HepG2 (cell line): ENCODE measurements around the gene USP1. TPM values are rescaled to one million over a fixed set of nuclear protein-coding genes. Genes with fewer than 3 reads are reported as not detected.

Experiments used
- MYNN ChIP-seq: sonication (generic); formaldehyde crosslinking; IDR thresholded peaks from 2 replicates; pipeline ENCODE4 v1.4.0; 2020; ENCODE audit warnings: mild to moderate bottlenecking, low read depth, missing genetic modification reagents
- NR2F2 ChIP-seq: IDR thresholded peaks from 2 replicates; pipeline ENCODE4 v1.6.1; 2012; ENCODE audit warnings: low read depth, inconsistent platforms, borderline replicate concordance
- TBX2 ChIP-seq: sonication (generic); formaldehyde crosslinking; IDR thresholded peaks from 2 replicates; pipeline ENCODE4 v1.5.0; 2020; ENCODE audit warnings: missing genetic modification reagents, mild to moderate bottlenecking, borderline replicate concordance
- U2AF1 ChIP-seq: fragments of 200-400 bp; formaldehyde crosslinking; optimal IDR thresholded peaks from 2 replicates; pipeline ENCODE3; 2017; ENCODE audit warnings: mild to moderate bottlenecking, low read depth, low read length
- ZBTB7B ChIP-seq: sonication (generic); formaldehyde crosslinking; IDR thresholded peaks from 2 replicates; pipeline ENCODE4 v1.4.0; 2020; ENCODE audit warnings: missing genetic modification reagents
- ZFP36 ChIP-seq: fragments of 150-350 bp; IDR thresholded peaks from 2 replicates; pipeline ENCODE4 v1.6.1; 2018; ENCODE audit warnings: borderline replicate concordance, low read length, low read depth; ENCODE audit not compliant: partially characterized antibody
- ZKSCAN8 ChIP-seq: IDR thresholded peaks from 2 replicates; pipeline ENCODE4 v1.6.1; 2016; ENCODE audit warnings: borderline replicate concordance, missing genetic modification reagents, missing compliant biosample characterization
- ZNF670 ChIP-seq: sonication (generic); formaldehyde crosslinking; IDR thresholded peaks from 2 replicates; pipeline ENCODE4 v1.8.0; 2022; ENCODE audit warnings: mild to moderate bottlenecking, missing genetic modification reagents, borderline replicate concordance
- ZNF781 ChIP-seq: sonication (generic); formaldehyde crosslinking; IDR thresholded peaks from 2 replicates; pipeline ENCODE4 v1.5.1; 2020; ENCODE audit warnings: borderline replicate concordance, mild to moderate bottlenecking, missing genetic modification reagents; ENCODE audit errors: not compliant biosample characterization
- ZNF790 ChIP-seq: sonication (generic); formaldehyde crosslinking; IDR thresholded peaks from 2 replicates; pipeline ENCODE4 v1.8.0; 2022; ENCODE audit warnings: missing genetic modification reagents, mild to moderate bottlenecking, borderline replicate concordance
- ZNF792 ChIP-seq: IDR thresholded peaks from 2 replicates; pipeline ENCODE4 v1.6.1; 2016
- ZSCAN21 ChIP-seq: sonication (generic); formaldehyde crosslinking; IDR thresholded peaks from 2 replicates; pipeline ENCODE4 v1.8.0; 2022; ENCODE audit warnings: mild to moderate bottlenecking, missing genetic modification reagents, moderate library complexity, borderline replicate concordance
- polyA plus RNA-seq, 8 experiments: library from polyadenylated mRNA; depleted of rRNA in 3 of 8; stranded (reverse) in 7 of 8; unstranded in 1 of 8; fragments of >200 nt; fragmentation: Illumina TruSeq in 4 of 8; extraction: Trizol in 4 of 8; gene quantifications; 2 replicates each; pipeline versions ENCODE4 v1.2.1 to v1.2.3, GENCODE V29; 2011 to 2016; ENCODE audit warnings: low read depth in 4 of 8, missing spikeins in 1 of 8, mixed read lengths in 1 of 8; ENCODE audit not compliant: insufficient read depth in 1 of 8
- total RNA-seq, 5 experiments: library from RNA; depleted of rRNA; stranded (reverse); fragments of >200 nt; fragmentation: Illumina TruSeq; extraction: Trizol; gene quantifications; 2 replicates each; pipeline ENCODE4 v1.2.3, GENCODE V29; 2016; ENCODE audit warnings: low read depth in 1 of 5
- TF ChIP-seq, protein P1 (sequence below): sonication (generic); formaldehyde crosslinking; IDR thresholded peaks from 2 replicates; pipeline ENCODE4 v1.4.0; 2020; ENCODE audit warnings: missing genetic modification reagents, mild to moderate bottlenecking, borderline replicate concordance
- TF ChIP-seq, protein P2 (sequence below): sonication (generic); formaldehyde crosslinking; IDR thresholded peaks from 2 replicates; pipeline ENCODE4 v1.5.0; 2020; ENCODE audit warnings: missing genetic modification reagents

The USP1 gene
- total and polyA plus RNA-seq, 2 of the 13 experiments (the other 11 are each of a cell fraction or from before 2014, with no cell fraction given): 9.0 to 64.6 TPM

DNA sequence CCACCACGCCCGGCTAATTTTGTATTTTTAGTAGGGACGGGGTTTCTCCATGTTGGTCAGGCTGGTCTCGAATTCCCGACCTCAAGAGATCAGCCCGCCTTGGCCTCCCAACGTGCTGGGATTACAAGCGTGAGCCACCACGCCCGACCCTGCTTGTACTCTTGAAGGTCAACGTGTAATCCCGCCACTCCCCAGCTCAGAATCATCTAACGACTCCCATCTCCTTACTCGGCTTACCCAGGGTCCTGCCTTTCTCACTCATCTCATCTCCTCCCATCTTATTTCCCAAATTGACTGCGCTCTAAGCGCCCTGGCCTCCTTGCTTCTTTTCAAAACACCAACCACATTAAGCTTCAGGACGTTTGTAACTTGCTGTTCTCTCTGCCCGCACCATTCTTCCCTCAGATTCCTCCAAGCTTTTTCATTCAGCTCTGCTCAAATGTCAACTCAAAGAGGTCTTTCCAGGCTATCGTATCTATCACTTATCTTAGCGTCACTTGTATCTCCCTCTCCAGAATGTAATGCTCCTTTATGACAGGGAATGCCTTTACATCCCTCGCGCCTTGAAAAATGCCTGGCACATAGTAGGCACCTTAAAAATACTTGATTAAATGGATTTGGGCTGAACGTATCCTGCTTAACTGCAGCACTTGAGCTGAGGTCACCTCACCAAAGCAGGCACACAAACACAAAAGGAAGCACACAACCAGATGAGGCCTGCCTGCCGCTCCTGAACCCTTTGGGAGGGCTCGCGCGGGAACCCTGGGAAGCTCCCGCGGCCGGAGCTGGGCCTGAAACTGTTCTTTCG, 1.4 kb upstream of the USP1 start (continued):
- TF ChIP-seq, protein P1, sequence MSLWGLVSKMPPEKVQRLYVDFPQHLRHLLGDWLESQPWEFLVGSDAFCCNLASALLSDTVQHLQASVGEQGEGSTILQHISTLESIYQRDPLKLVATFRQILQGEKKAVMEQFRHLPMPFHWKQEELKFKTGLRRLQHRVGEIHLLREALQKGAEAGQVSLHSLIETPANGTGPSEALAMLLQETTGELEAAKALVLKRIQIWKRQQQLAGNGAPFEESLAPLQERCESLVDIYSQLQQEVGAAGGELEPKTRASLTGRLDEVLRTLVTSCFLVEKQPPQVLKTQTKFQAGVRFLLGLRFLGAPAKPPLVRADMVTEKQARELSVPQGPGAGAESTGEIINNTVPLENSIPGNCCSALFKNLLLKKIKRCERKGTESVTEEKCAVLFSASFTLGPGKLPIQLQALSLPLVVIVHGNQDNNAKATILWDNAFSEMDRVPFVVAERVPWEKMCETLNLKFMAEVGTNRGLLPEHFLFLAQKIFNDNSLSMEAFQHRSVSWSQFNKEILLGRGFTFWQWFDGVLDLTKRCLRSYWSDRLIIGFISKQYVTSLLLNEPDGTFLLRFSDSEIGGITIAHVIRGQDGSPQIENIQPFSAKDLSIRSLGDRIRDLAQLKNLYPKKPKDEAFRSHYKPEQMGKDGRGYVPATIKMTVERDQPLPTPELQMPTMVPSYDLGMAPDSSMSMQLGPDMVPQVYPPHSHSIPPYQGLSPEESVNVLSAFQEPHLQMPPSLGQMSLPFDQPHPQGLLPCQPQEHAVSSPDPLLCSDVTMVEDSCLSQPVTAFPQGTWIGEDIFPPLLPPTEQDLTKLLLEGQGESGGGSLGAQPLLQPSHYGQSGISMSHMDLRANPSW (CRISPR knock-in tag): peak; percentile 21; the same call in 1 of the 2 replicates
- TF ChIP-seq ZBTB7B (CRISPR knock-in tag): peak; percentile 1; the same call in 1 of the 2 replicates
- peak; percentile 8; the same call in 1 of the 2 replicates for TF ChIP-seq ZSCAN21
- no peak for TF ChIP-seq ZKSCAN8 (CRISPR knock-in tag)
- TF ChIP-seq ZNF670 (CRISPR knock-in tag): peak; percentile 6; the same call in 1 of the 2 replicates
- no peak for TF ChIP-seq TBX2 (CRISPR knock-in tag)
- peak; percentile 46 for TF ChIP-seq U2AF1
- peak; percentile 6; the same call in 1 of the 2 replicates for TF ChIP-seq MYNN (CRISPR knock-in tag)
- 0 out of 2 replicates have a peak, but pooled peaks have one; percentile 6 for TF ChIP-seq ZNF792 (CRISPR knock-in tag)
- TF ChIP-seq ZNF781: peak; percentile 7
- no peak for TF ChIP-seq NR2F2
- TF ChIP-seq ZNF790 (CRISPR knock-in tag): no peak
- TF ChIP-seq, protein P2, sequence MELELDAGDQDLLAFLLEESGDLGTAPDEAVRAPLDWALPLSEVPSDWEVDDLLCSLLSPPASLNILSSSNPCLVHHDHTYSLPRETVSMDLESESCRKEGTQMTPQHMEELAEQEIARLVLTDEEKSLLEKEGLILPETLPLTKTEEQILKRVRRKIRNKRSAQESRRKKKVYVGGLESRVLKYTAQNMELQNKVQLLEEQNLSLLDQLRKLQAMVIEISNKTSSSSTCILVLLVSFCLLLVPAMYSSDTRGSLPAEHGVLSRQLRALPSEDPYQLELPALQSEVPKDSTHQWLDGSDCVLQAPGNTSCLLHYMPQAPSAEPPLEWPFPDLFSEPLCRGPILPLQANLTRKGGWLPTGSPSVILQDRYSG (CRISPR knock-in tag): no peak
- no peak for TF ChIP-seq ZFP36
- TF ChIP-seq, all 625 proteins: peak for 33
